RPMI8226 (cell line): ENCODE measurements around the gene ZNF514.

Source experiments
- DNase-seq: peaks from one replicate; pipeline ENCODE4 v3.0.0-alpha.2; 2015

ZNF514 gene

DNA sequence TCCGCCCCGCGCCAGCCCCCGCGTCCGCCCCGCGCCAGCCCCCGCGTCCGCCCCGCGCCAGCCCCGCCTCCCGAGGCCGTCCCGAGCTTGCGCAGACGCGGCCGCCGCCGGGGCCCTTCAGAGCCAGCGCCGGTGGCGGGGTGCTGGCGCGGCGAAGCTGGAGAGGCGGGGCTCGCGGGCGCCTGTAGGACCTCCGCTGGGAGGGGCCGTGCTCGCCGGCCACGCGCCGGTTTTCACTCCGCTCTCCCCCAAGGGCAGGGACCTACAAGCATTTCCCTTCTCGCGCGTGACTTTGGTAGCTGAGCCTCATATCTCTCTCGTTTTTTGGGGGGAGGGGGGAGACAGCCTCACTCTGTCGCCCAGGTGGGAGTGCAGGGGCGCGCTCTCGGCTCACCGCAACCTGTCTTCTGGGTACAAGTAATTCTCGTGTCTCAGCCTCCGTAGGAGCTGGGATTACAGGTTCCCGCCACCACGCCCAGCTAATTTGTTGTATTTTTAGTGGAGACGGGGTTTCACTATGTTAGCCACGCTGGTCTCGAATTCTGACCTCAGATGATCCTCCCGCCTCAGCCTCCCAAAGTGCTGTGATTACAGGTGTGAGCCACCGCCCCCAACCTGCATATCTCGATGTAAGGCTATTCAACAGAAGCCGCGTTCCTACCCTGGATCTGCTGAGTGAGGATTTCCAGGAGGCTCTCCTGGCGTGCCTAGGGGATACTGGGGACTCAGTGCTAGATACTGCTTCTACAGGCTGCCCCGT, at the start of gene ZNF514:
TSS of gene ZNF514 (minus strand) at position 159 of the 760 bp plus-strand sequence. CDS start 6,595 bp downstream, outside the sequence.
- DNase-seq: peak; percentile 82

DNA sequence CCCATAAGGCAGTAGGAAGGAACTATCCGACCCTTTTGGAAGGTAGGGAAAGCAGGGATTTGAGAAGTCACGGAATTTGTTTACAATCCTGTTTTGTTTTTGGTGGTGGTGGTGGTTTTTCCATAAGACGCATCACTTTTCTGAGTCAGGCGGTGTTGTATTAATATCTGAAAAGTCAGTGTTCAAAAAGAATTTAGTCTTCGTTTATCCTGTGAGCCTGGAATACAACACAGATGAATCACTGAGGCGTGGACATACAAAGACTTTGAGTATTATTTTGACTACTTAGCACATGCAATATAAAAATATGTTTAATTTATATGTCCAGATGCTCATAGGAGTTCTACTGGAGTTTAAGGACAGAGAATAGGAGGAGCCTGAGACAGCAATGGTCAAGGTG, 48.5 kb upstream of the ZNF514 start:
- no peak for DNase-seq

DNA sequence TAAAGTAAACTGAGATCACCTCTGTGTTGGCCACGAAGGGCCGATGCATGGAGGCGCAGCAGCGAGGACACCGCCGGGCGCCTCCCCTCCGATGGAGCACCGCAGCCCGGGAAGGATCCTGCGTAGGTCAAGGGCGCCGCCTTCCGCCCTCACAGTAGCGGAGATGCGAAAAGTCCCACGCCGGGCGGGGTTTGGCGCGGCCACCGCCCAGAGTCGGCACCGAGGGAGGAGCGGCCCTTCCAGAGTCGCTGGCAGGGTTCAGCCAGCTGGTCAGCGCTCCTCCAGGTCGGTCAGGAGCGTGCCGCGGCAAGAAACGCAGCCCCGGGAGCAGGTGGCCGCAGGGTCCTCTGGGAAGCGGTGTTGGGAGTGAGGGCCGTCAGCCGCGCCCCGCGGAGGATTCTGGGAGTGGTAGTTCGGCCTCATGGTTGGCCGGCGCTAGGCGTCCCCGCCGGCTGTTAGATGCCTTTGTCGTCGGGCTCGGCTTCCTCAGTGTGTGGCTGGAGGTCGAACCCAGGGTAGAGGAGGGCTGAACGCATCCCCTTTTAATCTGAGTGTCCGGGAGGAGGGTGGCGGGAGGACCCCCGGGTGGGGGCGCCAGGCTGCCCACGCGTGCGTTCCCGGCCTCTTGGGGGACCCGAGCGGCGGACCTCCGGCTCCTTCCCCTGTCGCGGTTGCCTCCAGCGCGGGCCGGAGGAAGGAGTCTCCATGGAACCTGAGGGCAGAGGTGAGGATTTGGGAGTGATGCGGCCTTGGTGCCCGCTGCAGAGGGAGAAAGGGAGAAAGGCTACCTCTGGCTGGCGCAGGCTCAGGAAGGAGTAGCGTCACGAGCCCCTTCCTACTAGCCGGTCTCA, 47.7 kb upstream of the ZNF514 start, which contains the start of gene ZNF892:
TSS of gene ZNF892 (plus strand) at position 411 of the 851 bp plus-strand sequence. CDS start at position 706, 295 bp downstream.
- peak; percentile 88 for DNase-seq

DNA sequence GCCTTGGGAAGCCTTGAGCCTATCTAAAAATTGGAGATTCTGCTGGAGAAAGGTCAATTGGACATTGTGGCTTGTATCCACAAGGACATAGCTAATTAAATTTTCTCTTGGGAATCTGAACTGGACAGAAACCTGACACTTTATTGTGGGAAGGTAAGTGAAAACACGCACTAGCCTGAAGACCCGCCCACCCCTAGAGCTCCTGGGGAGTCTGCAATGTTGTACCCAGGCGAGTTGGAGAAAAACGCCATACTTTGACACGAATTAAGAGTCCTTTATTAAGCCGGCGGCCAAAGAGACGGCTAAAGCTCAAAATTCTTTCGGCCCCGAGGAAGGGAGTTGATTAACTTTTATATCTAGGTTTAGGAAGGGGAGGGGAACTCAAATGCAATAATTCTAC, 46.4 kb upstream of the ZNF514 start:
- no peak for DNase-seq

DNA sequence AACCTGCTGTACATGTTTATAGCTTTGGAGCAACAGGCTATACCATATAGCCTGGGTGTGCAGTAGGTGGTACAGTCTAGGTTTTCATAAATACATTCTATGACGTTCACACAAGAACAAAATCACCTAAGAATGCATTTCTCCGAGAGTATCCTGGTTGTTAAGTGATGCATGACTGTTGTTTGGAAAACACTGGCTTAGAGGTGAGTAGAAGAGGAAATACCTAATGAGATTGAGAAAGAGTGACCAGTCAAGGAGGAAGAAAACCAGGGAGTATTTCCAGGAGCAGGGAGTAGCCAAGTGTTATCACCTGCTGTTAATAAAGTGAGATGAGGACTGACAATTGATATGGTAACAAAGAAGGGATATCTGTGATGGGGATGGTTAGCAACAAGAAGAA, 44.7 kb upstream of the ZNF514 start:
- DNase-seq: no peak

DNA sequence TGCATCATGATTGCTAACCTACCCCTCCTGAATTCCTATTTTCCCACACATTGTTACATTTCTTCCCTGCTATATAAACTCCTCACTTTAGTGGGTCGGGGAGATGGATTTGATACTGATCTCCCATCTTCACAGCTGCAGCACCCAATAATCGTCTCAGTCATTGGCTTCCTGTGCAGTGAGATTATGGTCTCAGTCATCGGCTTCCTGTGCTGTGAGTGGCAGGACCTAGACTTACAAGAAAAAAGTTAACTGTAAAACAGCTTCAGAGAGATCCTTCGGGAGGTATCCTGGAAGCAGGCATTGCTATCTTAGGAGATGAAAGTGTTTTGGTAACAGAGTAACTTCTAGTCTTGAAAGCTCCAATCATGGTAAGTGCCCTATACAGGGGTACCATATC, 44.3 kb upstream of the ZNF514 start:
- DNase-seq: no peak

DNA sequence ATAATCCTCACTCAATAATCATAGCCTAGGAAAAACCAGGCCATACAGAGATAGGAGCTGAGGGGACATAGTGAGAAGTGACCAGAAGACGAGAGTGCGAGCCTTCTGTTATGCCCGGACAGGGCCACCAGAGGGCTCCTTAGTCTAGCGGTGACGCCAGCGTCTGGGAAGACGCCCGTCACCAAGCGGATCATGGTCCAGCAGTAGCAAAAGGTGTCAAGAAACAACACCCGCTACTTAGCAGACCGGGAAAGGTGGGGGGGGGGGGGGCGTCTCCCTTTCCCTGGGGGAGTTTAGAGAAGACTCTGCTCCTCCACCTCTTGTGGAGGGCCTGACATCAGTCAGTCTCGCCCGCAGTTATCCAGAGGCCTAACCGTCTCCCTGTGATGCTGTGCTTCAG, 33.3 kb upstream of the ZNF514 start:
- peak; percentile 42 for DNase-seq

DNA sequence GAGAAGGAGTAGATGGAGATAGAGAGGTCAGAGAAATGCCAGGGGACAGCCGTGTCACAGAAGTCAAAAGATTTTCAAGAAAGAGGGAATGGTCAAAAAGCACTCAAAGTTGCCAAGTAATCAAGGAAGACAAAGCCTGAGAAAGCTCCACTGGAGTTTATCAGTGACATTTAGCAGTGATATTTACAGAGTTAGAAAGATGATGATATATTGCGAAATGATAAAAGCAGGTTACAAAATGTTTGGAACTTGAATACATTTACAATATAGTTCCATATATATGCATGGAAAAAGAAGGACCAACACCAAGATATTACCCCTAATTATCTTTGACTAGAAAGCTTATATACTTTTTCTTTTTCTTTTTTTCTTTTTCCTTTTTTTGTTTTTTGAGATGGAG, 26.3 kb upstream of the ZNF514 start:
- no peak for DNase-seq

DNA sequence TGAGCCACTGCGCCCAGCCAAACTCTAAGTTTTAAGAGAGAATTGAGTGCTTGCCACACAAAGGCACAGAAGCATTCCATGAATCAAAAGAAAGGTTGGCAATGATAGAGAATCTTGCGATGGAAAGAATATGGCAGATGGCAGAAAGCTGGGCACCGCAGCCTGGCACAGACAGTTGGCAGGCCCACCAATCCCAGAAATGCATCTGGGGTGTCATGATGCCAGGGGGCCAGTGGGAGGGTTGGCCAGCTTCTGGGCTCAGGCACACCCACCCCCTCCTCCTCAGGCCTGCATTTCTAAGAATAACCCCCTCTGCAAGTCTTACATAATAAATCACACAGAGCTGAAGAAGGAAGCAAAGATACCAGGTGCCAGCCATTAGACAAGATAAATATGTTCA, 25.5 kb upstream of the ZNF514 start:
- no peak for DNase-seq

DNA sequence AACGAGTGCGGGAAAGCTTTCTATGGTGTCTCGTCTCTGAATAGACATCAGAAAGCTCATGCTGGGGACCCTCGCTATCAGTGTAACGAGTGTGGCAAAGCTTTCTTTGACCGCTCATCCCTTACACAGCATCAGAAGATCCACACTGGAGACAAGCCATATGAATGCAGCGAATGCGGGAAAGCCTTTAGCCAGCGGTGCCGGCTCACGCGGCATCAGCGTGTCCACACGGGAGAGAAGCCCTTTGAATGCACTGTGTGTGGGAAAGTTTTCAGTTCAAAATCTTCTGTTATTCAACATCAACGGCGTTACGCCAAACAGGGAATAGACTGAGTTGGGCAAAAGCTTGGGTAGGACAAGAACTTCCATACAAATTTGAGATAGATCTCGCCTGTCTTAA, 22.1 kb upstream of the ZNF514 start:
- no peak for DNase-seq

DNA sequence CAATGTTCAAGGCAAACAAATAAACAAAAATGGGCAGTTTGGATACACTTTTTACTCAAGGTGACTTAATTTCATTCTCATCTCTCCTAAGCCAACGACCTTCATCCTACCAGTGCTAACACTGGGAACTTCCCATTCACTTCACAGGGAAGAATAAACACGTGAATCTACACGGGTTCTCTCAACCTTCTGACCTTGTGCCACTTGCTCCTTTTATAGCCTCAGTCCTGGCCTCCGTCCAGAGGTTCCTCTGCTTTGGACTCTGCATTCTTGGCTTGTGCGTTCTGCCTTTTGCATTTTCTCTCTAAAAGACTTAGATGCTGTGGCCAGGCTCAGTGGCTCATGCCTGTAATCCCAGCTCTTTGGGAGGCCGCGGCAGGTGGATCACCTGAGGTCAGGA, 19.8 kb upstream of the ZNF514 start:
- DNase-seq: no peak

DNA sequence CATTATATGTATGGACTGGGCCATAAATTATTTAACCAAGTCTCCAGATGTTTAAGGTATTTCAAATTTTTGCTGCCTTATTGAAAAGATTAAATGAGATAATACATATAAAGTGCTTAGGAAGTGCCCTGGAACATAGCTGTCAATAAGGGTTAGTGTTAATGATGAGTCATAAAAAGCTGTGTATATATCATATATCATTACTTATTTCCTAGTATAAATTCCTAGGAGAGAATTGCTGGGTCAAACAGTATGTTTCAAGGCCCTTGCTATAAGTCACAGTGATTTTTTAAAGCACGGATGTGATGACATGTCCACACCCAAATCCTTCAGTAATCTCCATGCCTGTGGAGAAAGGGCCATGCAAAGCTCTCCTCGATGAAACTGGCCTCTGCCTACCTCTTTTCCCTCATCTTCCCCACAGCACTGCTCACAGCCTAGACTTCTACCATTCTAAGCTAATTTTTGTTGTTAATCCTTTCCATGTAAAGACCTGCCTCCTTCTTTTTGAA, 14.4 kb upstream of the ZNF514 start:
- DNase-seq: no peak

DNA sequence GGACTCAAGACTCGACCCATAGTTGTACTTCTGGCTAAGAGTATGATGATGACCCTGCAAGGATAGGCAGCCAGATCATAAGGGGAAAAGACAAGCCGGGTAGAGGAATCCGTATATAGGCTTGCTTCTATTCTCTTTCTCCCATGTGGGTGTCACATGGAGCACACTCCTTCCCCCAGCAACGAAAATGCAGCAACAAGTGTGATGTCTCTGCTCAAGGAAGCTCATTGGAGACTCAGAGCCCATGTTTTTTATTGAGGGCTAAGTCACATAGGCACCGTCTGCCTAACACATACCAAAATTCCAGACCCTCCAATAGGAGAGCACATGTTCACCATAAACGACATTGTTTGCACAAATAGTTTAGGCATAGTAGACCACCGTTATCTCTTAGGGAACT, 12.3 kb upstream of the ZNF514 start:
- no peak for DNase-seq

DNA sequence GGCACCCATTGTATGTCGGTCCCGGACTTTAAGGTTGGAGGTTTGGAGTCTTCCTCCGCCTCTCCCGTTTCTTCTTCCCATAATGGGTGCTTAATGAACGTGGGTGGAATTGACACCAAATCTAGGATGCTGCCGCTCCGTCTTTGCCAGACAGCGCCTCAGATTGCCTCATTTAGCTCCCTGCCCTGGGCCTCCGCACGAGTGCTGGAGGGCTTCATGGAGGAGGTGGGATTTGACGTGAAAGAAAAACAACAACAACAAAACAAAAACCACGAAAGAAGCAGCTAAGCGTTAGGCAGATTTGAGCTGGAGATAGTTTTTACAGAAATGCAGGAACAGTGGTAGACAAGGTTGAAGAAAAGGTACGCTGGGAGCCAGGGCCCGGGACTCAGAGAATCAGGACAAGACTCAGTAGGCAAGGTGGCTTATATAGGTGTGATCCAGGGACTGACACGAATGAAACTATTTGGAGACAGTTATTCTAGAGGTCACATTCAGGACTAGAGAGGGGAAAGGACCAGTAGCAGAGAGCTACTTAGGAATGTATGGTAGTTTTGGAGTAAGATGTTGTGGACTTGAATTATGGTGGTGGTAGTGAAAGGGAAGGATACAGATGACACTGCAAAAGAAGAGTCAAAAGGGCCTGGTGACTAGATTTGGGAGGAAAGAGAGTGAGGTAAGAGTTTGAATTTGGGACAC, 6.6 kb upstream of the ZNF514 start:
- DNase-seq: no peak

DNA sequence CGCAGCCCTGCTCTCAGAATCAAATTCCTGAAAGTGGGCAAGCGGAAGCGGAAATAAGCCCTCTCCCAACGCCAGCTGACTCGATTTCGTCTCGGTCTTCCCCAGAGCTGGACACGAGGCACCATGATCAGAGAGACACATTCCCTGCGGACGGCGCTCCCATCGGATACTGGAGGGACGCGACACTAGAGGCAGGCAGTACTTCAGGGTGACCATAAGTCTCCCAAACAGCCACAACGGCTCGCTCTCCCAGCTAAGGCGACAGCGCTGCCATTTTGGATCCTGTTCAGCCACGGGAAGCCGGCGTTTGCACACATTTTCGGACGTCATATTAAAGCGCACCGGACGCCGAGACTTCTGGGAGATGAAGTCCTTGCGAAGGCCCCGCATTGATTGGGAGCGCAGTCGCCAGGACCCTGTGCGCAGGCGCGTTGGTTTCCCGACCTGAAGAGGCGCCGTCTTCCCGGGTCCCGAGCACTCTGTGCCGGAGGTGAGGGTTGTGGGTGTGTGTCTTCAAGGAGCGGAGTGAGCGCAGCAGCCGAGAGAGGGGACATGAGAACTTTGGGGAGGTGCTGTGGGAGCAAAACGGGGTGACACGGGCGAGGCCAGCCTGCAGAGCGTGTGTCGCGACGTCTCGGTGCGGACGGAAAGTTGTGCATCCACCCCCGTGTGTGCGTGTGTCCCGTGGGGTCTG, 5.9 kb upstream of the ZNF514 start, which contains the start of gene ZNF2:
TSS of gene ZNF2 (plus strand) at position 439 of the 694 bp plus-strand sequence. CDS start 10,418 bp downstream, outside the sequence.
- peak; percentile 98 for DNase-seq

DNA sequence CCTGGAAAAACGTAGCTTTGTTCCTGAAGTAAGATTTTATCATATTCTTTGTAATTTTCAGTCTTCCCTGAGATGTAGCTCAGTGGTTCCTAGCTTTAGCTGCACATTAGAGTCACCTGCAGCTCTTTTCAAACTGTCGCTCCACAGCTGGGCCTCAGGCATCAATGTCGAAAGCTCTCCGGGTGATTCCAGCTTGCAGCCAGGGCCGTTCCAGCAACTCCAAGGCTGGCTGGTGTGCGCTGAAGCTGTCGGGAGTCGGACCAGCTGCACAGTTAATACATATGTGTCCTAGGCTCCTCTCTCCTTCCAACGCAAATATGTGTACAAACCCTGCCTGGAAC, 5.4 kb upstream of the ZNF514 start:
- DNase-seq: no peak

DNA sequence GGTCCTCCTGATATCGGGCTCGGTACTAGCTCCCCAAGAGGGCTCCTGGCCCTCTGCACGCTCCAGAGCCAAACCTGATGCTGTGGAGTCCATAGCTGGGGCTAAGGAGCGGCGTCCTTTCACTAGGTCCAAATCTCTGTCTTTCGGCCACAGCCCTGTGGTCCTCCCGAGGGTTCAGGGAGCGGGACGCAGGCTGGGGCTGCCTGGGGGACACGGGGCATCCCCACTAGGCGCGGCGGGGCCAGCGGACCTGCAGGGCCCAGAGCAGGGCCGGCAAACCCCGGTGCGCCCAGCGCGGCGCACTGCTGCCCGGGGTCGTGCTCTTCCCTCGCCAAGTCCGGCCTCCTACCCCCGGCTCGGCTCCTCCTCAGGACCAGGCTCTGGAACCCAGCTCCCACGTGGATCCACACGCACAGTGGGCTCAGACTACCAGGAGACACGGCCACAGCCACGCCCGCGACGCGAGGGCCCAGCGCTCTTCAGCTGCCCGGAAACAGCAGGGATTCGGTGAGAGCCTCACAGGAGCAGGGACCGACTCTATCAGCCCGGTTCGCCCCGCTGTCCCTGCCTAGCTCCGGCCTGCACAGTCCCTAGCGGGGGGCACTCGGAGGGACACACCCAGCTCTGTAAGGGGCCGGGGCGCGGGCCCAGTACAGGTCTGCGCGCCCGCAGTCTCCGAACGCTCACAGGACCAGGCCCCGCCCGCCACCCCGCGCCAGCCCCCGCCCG, 593 bp downstream of the ZNF514 start:
- DNase-seq: peak; percentile 23

DNA sequence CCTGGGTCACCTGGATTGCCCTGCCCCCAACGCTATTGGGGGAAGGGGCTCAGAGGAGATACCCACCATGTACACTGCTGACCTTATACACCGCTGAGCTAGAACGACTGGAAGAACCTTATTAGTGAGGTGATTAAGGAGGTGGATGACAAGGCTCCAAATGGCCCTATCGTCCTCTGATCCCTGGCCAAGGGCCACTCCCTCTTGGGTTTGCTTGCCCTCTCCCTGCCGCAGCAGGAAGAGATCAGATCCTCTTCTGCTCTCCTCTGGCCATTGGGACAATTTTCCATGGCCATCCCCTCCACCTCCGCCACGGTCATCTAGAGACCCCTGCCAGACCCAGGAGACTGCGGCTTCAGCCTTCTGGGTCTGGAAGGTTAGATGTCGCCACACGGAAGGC, 1.2 kb downstream of the ZNF514 start:
- no peak for DNase-seq

DNA sequence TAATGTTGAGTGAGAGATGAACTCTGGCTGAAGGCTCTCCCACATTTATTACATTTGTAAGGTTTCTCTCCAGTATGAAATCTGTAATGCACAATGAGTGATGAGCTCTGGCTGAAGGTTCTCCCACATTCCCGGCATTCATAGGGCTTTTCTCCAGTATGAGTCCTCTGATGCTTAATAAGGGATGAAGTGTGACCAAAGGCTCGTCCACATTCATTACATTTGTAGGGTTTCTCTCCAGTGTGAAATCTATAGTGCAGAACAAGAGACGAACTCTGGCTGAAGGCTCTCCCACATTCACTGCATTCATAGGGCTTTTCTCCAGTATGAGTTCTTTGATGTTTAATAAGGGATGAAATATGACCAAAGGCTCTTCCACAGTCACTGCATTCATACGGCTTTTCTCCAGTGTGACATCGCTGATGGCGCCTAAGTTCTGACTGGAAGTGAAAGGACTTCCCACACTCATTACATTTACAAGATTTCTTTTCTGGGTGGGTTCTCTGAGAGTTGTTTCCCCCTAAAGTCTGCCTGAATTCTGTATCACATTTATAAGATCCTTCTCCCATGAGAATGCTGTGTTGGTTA, 10.2 kb downstream of the ZNF514 start:
- no peak for DNase-seq

DNA sequence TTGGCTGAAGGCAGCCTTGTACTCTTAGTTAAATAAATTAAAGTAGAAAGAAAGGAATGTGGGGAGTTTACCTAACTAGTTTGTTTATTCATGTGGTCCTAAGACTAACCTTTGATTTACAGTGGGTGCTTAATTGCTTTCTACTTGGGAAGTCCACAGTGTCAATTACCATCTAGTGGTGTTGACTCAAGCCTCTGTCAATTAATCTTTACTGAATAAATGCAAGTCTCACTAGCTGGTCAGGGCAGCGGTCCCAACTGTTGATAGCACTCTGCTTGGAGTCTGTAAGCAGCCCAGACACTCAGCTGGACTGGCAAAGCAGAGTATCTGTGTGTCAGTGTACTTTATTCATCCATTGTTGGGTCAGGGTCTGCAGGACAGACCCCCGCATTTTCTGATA, 15.8 kb downstream of the ZNF514 start:
- DNase-seq: no peak

DNA sequence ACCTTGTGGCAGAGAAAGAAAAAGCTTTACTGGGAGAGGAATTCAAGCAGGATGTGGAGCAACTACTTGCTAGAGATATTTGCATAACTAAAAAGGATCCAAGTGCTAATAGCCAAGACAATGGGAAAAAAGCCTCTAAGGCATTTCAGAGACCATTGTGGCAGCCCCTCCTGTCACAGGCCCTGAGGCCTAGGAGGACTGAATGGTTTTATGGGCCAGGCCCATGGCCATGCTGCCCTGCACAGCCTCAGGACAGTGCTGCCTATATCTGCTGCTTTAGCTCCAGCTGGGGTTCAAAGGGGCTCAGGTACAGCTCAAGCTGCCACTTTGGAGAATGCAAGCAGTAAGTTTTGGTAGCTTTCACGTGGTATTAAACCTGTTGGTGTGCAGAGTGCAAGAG, 20.9 kb downstream of the ZNF514 start:
- no peak for DNase-seq

DNA sequence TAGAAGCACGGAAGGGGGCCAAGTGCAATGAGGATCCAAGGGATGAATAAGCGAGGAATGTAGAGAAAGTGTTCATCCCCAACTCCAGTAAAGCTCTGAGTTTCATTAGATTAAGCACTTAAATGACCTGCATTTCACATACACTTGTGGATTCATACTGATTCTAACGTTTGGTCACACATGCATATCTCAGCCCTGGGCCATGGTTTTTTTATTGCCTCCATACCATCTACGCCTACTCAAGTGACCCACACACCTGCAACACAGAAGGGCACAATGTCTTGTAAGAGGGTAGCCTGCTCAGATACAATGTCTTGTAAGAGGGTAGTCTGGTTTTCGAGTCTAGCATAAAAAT, 37.5 kb downstream of the ZNF514 start:
- DNase-seq: no peak
